Prostate gland (tissue), 2 donors: Measurements from ENCODE around the gene C2orf69. TPM values are rescaled to one million over a fixed set of nuclear protein-coding genes. Genes with fewer than 3 reads are reported as not detected.
"Not testable (repeated sequence)": the region's sequence is repeated elsewhere in the genome, so short reads cannot be mapped to it uniquely, and the experiment has no call there.

Experiments used
- DNase-seq: peaks from one replicate; pipeline ENCODE4 v3.0.0-alpha.2; 2019; ENCODE audit warnings: low spot score
- H3K27ac ChIP-seq, 2 donors: fragments of 200-600 bp; sonication (generic); 2 replicates each; pipeline ENCODE4 v1.5.1; 2017 to 2019
- H3K27me3 ChIP-seq: fragments of 200-600 bp; sonication (generic); replicated peaks from 2 replicates; pipeline ENCODE4 v1.5.1; 2019; ENCODE audit not compliant: insufficient read depth
- H3K36me3 ChIP-seq, 2 donors: fragments of 200-600 bp; sonication (generic); 1 replicate in 1 of 2; 2 replicates in 1 of 2; pipeline versions ENCODE4 v1.5.1 to v1.8.1; 2017 to 2019
- H3K4me1 ChIP-seq: fragments of 200-600 bp; sonication (generic); replicated peaks from 2 replicates; pipeline ENCODE4 v1.5.1; 2019
- H3K4me3 ChIP-seq, 2 donors: fragments of 200-600 bp; sonication (generic); 2 replicates each; pipeline ENCODE4 v1.5.1; 2017 to 2019
- H3K9me3 ChIP-seq: fragments of 200-600 bp; sonication (generic); 2 replicates; pipeline ENCODE4 v1.5.1; 2017
- CTCF ChIP-seq, 4 experiments: fragments of 200-600 bp in 2 of 4; fragments of 450-650 bp in 2 of 4; sonication (generic) in 2 of 4; IDR thresholded peaks; 1 replicate in 3 of 4; 2 replicates in 1 of 4; pipeline ENCODE4 v1.5.1; 2016 to 2019; ENCODE audit warnings: antibody characterized with exemption in 4 of 4, mild to moderate bottlenecking in 2 of 4, moderate library complexity in 2 of 4
- POLR2A ChIP-seq: fragments of 450-650 bp; IDR thresholded peaks from one replicate; pipeline ENCODE4 v1.6.1; 2016; ENCODE audit warnings: antibody characterized with exemption, mild to moderate bottlenecking
- POLR2AphosphoS5 ChIP-seq: sonication (generic); formaldehyde crosslinking; IDR thresholded peaks from one replicate; pipeline ENCODE4 v1.6.1; 2017; ENCODE audit warnings: antibody characterized with exemption
- WGBS: methylation state at CpG from one replicate; pipeline ENCODE4 v1.1.5; 2018; 5-methylcytosine and 5-hydroxymethylcytosine counted together
- intact Hi-C: fragments of 100-400 bp; cut with DNase I; formaldehyde crosslinking; loops from one replicate; pipeline ENCODE4 v1.14.2; 2022
- total RNA-seq, 2 donors: library from RNA; depleted of rRNA; stranded (reverse); fragments of >200 nt; gene quantifications; one replicate each; pipeline ENCODE4 v1.1.0, GENCODE V29; 2016

C2orf69 gene
- total RNA-seq, 2 donors from 2014 or later = 9.5 to 12.8 TPM

GRCh38 chr2:199902486-199903110 lies 8.5 kb upstream of the C2orf69 start:
- Histone ChIP-seq H3K27me3 (no peaks in the 10 kb centered on the region), H3K4me1 (no peaks in the 10 kb centered on the region), H3K36me3 (no peaks in the 10 kb centered on the region), H3K9me3 (no peaks in the 10 kb centered on the region), H3K27ac (no peak overlapping the region), H3K4me3 (no peak overlapping the region)
- WGBS = 85% methylated on average over 4 of the region's 4 CpGs
- intact Hi-C loops = no loop called here
- TF ChIP-seq POLR2AphosphoS5 = no peak
- no peak for TF ChIP-seq CTCF (IDR thresholded peaks at IDR 0.05)
- no peak for TF ChIP-seq POLR2A
- no peak for DNase-seq

GRCh38 chr2:199903111-199903510 lies 8.0 kb upstream of the C2orf69 start:
- 96% methylated on average over 1 of the region's 1 CpG for WGBS
- no peaks in the 10 kb centered on the region for H3K4me1 ChIP-seq
- H3K27me3 ChIP-seq = no peaks in the 10 kb centered on the region
- H3K4me3 ChIP-seq = no peak overlapping the region
- DNase-seq = no peak
- TF ChIP-seq POLR2AphosphoS5 (no peak), CTCF (IDR thresholded peaks at IDR 0.05) (no peak), POLR2A (no peak)
- no peaks in the 10 kb centered on the region for H3K36me3 ChIP-seq
- no peak overlapping the region for H3K27ac ChIP-seq
- no peaks in the 10 kb centered on the region for H3K9me3 ChIP-seq
- intact Hi-C loops = no loop called here

- Histone ChIP-seq H3K9me3 (no peaks in the 10 kb centered on the region), H3K27ac (no peak overlapping the region), H3K27me3 (no peaks in the 10 kb centered on the region), H3K4me3 (no peak overlapping the region), H3K4me1 (peaks cover 4% of the 10 kb centered on the region), H3K36me3 (no peaks in the 10 kb centered on the region)
- no peak for TF ChIP-seq POLR2AphosphoS5
- TF ChIP-seq CTCF (IDR thresholded peaks at IDR 0.05) = no peak
- no peak for TF ChIP-seq POLR2A
- no peak for DNase-seq
- intact Hi-C loops = no loop called here
- 86% methylated on average over 2 of the region's 2 CpGs for WGBS
Measured at GRCh38 chr2:199907008-199907714, 3.9 kb upstream of the C2orf69 start.

- Histone ChIP-seq H3K4me3 (peak overlapping the region; percentile 64 to 69), H3K9me3 (no peaks in the 10 kb centered on the region), H3K27me3 (no peaks in the 10 kb centered on the region), H3K4me1 (peaks cover 9% of the 10 kb centered on the region), H3K27ac (peak overlapping the region; percentile 95 to 97), H3K36me3 (no peaks in the 10 kb centered on the region)
- intact Hi-C loops = no loop called here
- no peak for TF ChIP-seq POLR2A
- no peak for TF ChIP-seq POLR2AphosphoS5
- TF ChIP-seq CTCF (IDR thresholded peaks at IDR 0.05) = no peak
- WGBS = 34% methylated on average over 18 of the region's 18 CpGs
- DNase-seq = no peak
Measured at GRCh38 chr2:199910338-199911051, 598 bp upstream of the C2orf69 start.

- intact Hi-C loops = no loop called here
- no peak for DNase-seq
- H3K27me3 ChIP-seq = no peaks in the 10 kb centered on the region
- no peak for TF ChIP-seq CTCF (IDR thresholded peaks at IDR 0.05)
- no peak for TF ChIP-seq POLR2A
- no peak for TF ChIP-seq POLR2AphosphoS5
- peaks cover 9% of the 10 kb centered on the region for H3K4me1 ChIP-seq
- 0% methylated on average over 13 of the region's 13 CpGs for WGBS
- peak overlapping the region; percentile 95 to 97 for H3K27ac ChIP-seq
- H3K9me3 ChIP-seq = no peaks in the 10 kb centered on the region
- H3K4me3 ChIP-seq = peak overlapping the region; percentile 64 to 69
- no peaks in the 10 kb centered on the region for H3K36me3 ChIP-seq
Measured at GRCh38 chr2:199911877-199912161, 726 bp downstream of the C2orf69 start.

GRCh38 chr2:199912553-199913114 lies 1.5 kb downstream of the C2orf69 start:
- H3K9me3 ChIP-seq, H3K4me1 ChIP-seq, H3K36me3 ChIP-seq, H3K27me3 ChIP-seq, DNase-seq, intact Hi-C loops: not testable (repeated sequence)
- H3K4me3 ChIP-seq = peak overlapping the region in 1 of 2 donors; percentile 69
- 90% methylated on average over 12 of the region's 12 CpGs for WGBS
- peak overlapping the region in 1 of 2 donors; percentile 95 for H3K27ac ChIP-seq
